Measurements from ENCODE around the gene ULBP3. TPM values are rescaled to one million over a fixed set of nuclear protein-coding genes. Genes with fewer than 3 reads are reported as not detected.

ULBP3 gene
- total and polyA plus RNA-seq, 2 of the 13 experiments (the other 11 are each of a cell fraction or from before 2014, with no cell fraction given): 0.42 to 0.48 TPM

GRCh38 chr6:150068720-150069648 is at the start of gene ULBP3 (continued):
- TF ChIP-seq, protein P1, sequence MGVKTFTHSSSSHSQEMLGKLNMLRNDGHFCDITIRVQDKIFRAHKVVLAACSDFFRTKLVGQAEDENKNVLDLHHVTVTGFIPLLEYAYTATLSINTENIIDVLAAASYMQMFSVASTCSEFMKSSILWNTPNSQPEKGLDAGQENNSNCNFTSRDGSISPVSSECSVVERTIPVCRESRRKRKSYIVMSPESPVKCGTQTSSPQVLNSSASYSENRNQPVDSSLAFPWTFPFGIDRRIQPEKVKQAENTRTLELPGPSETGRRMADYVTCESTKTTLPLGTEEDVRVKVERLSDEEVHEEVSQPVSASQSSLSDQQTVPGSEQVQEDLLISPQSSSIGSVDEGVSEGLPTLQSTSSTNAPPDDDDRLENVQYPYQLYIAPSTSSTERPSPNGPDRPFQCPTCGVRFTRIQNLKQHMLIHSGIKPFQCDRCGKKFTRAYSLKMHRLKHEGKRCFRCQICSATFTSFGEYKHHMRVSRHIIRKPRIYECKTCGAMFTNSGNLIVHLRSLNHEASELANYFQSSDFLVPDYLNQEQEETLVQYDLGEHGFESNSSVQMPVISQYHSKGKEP (CRISPR knock-in tag; IDR thresholded peaks at IDR 0.05): no peak
- TF ChIP-seq, protein P2, sequence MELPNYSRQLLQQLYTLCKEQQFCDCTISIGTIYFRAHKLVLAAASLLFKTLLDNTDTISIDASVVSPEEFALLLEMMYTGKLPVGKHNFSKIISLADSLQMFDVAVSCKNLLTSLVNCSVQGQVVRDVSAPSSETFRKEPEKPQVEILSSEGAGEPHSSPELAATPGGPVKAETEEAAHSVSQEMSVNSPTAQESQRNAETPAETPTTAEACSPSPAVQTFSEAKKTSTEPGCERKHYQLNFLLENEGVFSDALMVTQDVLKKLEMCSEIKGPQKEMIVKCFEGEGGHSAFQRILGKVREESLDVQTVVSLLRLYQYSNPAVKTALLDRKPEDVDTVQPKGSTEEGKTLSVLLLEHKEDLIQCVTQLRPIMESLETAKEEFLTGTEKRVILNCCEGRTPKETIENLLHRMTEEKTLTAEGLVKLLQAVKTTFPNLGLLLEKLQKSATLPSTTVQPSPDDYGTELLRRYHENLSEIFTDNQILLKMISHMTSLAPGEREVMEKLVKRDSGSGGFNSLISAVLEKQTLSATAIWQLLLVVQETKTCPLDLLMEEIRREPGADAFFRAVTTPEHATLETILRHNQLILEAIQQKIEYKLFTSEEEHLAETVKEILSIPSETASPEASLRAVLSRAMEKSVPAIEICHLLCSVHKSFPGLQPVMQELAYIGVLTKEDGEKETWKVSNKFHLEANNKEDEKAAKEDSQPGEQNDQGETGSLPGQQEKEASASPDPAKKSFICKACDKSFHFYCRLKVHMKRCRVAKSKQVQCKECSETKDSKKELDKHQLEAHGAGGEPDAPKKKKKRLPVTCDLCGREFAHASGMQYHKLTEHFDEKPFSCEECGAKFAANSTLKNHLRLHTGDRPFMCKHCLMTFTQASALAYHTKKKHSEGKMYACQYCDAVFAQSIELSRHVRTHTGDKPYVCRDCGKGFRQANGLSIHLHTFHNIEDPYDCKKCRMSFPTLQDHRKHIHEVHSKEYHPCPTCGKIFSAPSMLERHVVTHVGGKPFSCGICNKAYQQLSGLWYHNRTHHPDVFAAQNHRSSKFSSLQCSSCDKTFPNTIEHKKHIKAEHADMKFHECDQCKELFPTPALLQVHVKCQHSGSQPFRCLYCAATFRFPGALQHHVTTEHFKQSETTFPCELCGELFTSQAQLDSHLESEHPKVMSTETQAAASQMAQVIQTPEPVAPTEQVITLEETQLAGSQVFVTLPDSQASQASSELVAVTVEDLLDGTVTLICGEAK (IDR thresholded peaks at IDR 0.05): no peak
- TF ChIP-seq, protein P2 (CRISPR knock-in tag; IDR thresholded peaks at IDR 0.05): no peak
- TF ChIP-seq, protein P3, sequence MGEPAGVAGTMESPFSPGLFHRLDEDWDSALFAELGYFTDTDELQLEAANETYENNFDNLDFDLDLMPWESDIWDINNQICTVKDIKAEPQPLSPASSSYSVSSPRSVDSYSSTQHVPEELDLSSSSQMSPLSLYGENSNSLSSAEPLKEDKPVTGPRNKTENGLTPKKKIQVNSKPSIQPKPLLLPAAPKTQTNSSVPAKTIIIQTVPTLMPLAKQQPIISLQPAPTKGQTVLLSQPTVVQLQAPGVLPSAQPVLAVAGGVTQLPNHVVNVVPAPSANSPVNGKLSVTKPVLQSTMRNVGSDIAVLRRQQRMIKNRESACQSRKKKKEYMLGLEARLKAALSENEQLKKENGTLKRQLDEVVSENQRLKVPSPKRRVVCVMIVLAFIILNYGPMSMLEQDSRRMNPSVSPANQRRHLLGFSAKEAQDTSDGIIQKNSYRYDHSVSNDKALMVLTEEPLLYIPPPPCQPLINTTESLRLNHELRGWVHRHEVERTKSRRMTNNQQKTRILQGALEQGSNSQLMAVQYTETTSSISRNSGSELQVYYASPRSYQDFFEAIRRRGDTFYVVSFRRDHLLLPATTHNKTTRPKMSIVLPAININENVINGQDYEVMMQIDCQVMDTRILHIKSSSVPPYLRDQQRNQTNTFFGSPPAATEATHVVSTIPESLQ (CRISPR knock-in tag; conservative IDR thresholded peaks at IDR 0.05): no peak
- peak; percentile 15 for TF ChIP-seq TEAD3 (CRISPR knock-in tag; optimal IDR thresholded peaks at IDR 0.05; ENCODE audit: borderline replicate concordance)
- no peak for TF ChIP-seq ZNF75D (CRISPR knock-in tag; IDR thresholded peaks at IDR 0.05; ENCODE audit: borderline replicate concordance)
- TF ChIP-seq FOSL2 (CRISPR knock-in tag; IDR thresholded peaks at IDR 0.05): peak; percentile 62
- TF ChIP-seq FUBP1 (CRISPR knock-in tag; IDR thresholded peaks at IDR 0.05; ENCODE audit: borderline replicate concordance): no peak
- TF ChIP-seq, protein P4, sequence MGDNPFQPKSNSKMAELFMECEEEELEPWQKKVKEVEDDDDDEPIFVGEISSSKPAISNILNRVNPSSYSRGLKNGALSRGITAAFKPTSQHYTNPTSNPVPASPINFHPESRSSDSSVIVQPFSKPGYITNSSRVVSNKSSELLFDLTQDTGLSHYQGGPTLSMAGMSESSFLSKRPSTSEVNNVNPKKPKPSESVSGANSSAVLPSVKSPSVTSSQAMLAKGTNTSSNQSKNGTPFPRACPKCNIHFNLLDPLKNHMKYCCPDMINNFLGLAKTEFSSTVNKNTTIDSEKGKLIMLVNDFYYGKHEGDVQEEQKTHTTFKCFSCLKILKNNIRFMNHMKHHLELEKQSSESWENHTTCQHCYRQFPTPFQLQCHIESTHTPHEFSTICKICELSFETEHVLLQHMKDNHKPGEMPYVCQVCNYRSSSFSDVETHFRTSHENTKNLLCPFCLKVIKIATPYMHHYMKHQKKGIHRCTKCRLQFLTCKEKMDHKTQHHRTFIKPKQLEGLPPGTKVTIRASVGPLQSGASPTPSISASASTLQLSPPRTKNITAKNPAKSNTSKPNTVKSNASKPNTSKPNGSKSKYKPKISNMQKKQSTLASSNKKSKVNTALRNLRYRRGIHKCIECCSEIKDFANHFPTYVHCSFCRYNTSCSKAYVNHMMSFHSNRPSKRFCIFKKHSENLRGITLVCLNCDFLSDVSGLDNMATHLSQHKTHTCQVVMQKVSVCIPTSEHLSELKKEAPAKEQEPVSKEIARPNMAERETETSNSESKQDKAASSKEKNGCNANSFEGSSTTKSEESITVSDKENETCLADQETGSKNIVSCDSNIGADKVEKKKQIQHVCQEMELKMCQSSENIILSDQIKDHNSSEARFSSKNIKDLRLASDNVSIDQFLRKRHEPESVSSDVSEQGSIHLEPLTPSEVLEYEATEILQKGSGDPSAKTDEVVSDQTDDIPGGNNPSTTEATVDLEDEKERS (CRISPR knock-in tag; IDR thresholded peaks at IDR 0.05): no peak
